ENCODE measurements around the gene YEATS2.
A peak's percentile ranks its signal among the peaks of the same experiment; 100 is the strongest.

Gene YEATS2

GRCh38 chr3:183845090-183845489, 147.5 kb downstream of the YEATS2 start:
- H3K4me3 ChIP-seq (ENCODE audit: low read depth in 1 of 5, low read length in 5 of 5): no peak overlapping the region
- peaks cover 43 to 78% (median 50%) of the 10 kb centered on the region in 5 donors for H3K36me3 ChIP-seq (ENCODE audit: control insufficient read depth in 5 of 5, insufficient read depth in 5 of 5, low read length in 5 of 5)
- no peaks in the 10 kb centered on the region for H3K27me3 ChIP-seq (ENCODE audit: control insufficient read depth in 5 of 5, insufficient read depth in 4 of 5, low read length in 5 of 5)
- H3K4me1 ChIP-seq (ENCODE audit: control insufficient read depth in 5 of 5, insufficient read depth in 5 of 5, low read length in 5 of 5): no peaks in the 10 kb centered on the region
- H3K27ac ChIP-seq (ENCODE audit: low read depth, low read length): no peak overlapping the region
- peak overlapping the region in 1 of 5 donors; percentile 12 for H3K9ac ChIP-seq (ENCODE audit: low read length in 5 of 5)
- no peaks in the 10 kb centered on the region for H3K9me3 ChIP-seq (ENCODE audit: control insufficient read depth in 5 of 5, low read length in 5 of 5)

GRCh38 chr3:183845608-183846288, 148.2 kb downstream of the YEATS2 start:
- H3K27ac ChIP-seq (ENCODE audit: low read depth, low read length): no peak overlapping the region
- H3K9me3 ChIP-seq (ENCODE audit: control insufficient read depth in 5 of 5, low read length in 5 of 5): no peaks in the 10 kb centered on the region
- no peaks in the 10 kb centered on the region for H3K27me3 ChIP-seq (ENCODE audit: control insufficient read depth in 5 of 5, insufficient read depth in 4 of 5, low read length in 5 of 5)
- H3K4me3 ChIP-seq (ENCODE audit: low read depth in 1 of 5, low read length in 5 of 5): no peak overlapping the region
- H3K9ac ChIP-seq (ENCODE audit: low read length in 5 of 5): no peak overlapping the region
- peaks cover 46 to 78% (median 49%) of the 10 kb centered on the region in 5 donors for H3K36me3 ChIP-seq (ENCODE audit: control insufficient read depth in 5 of 5, insufficient read depth in 5 of 5, low read length in 5 of 5)
- no peaks in the 10 kb centered on the region for H3K4me1 ChIP-seq (ENCODE audit: control insufficient read depth in 5 of 5, insufficient read depth in 5 of 5, low read length in 5 of 5)

- peaks cover 28 to 42% (median 35%) of the 10 kb centered on the region in 5 donors for H3K36me3 ChIP-seq (ENCODE audit: control insufficient read depth in 5 of 5, insufficient read depth in 5 of 5, low read length in 5 of 5)
- no peaks in the 10 kb centered on the region for H3K4me1 ChIP-seq (ENCODE audit: control insufficient read depth in 5 of 5, insufficient read depth in 5 of 5, low read length in 5 of 5)
- H3K4me3 ChIP-seq (ENCODE audit: low read depth in 1 of 5, low read length in 5 of 5): no peak overlapping the region
- no peak overlapping the region for H3K27ac ChIP-seq (ENCODE audit: low read depth, low read length)
- H3K9me3 ChIP-seq (ENCODE audit: control insufficient read depth in 5 of 5, low read length in 5 of 5): no peaks in the 10 kb centered on the region
- no peak overlapping the region for H3K9ac ChIP-seq (ENCODE audit: low read length in 5 of 5)
- no peaks in the 10 kb centered on the region for H3K27me3 ChIP-seq (ENCODE audit: control insufficient read depth in 5 of 5, insufficient read depth in 4 of 5, low read length in 5 of 5)
Observed at GRCh38 chr3:183854318-183855035, 156.9 kb downstream of the YEATS2 start.

GRCh38 chr3:183857863-183858262, 160.3 kb downstream of the YEATS2 start:
- H3K27ac ChIP-seq (ENCODE audit: low read depth, low read length): no peak overlapping the region
- H3K36me3 ChIP-seq (ENCODE audit: control insufficient read depth in 5 of 5, insufficient read depth in 5 of 5, low read length in 5 of 5): peaks cover 44 to 68% (median 49%) of the 10 kb centered on the region in 5 donors
- no peaks in the 10 kb centered on the region for H3K4me1 ChIP-seq (ENCODE audit: control insufficient read depth in 5 of 5, insufficient read depth in 5 of 5, low read length in 5 of 5)

More at GRCh38 chr3:183857863-183858262, 160.3 kb downstream of the YEATS2 start:
- no peaks in the 10 kb centered on the region for H3K27me3 ChIP-seq (ENCODE audit: control insufficient read depth in 5 of 5, insufficient read depth in 4 of 5, low read length in 5 of 5)
- no peak overlapping the region for H3K9ac ChIP-seq (ENCODE audit: low read length in 5 of 5)
- no peaks in the 10 kb centered on the region for H3K9me3 ChIP-seq (ENCODE audit: control insufficient read depth in 5 of 5, low read length in 5 of 5)
- no peak overlapping the region for H3K4me3 ChIP-seq (ENCODE audit: low read depth in 1 of 5, low read length in 5 of 5)
